ENCODE data around the gene ZNF584. TPM values are rescaled to one million over a fixed set of nuclear protein-coding genes. Genes with fewer than 3 reads are reported as not detected.

The ZNF584 gene
- total RNA-seq, 4 donors from 2014 or later = 7.9 to 34.1 (median 9.2) TPM

DNA sequence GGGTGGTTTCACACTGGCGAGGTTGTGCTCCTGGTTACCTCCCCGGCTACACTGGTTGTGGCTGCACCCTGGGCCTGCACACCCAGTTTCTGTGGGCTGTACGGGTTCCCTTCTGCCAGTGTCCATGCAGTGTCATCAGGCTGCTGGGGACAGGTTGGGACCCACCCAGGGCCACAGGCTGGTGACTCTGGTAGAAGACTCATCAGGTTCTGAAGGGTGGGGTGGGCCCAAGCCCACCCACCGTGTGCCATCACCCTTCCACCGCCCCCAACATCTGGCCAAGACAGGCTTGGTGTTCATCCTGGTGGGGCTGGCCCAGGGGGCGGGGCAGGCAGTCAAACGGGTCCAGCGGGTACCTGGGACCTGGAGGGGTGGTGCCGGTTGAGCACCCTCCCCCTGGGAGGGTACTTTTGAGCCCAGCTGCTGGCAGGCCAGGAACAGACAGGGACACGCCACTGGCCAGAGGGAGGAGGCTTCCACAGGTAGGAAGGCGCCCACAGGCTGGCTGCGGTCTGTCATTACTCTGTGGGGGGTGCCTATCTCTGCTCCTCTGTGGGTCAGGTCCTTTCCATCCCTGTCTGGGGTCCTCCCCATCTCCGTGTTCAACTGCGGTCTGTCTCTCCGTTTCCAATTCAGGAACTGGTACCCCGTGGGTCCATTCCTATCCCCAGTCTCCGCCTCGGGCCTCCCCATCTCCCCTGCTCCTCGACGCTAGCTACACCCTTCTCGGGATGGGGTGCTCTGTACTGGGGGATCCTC lies 13.1 kb upstream of the ZNF584 start, which contains the start of gene RNF225:
Gene RNF225, plus strand, starts transcription at position 437 of the 759 bp plus-strand sequence. CDS start 434 bp downstream, outside the sequence.
- ATAC-seq (ENCODE audit: low FRiP score) = no peak
- TF ChIP-seq CTCF (IDR thresholded peaks at IDR 0.05) = no peak
- no peak for DNase-seq (ENCODE audit: low spot score)

- DNase-seq (ENCODE audit: low spot score) (no peak), ATAC-seq (ENCODE audit: low FRiP score) (no peak)
- TF ChIP-seq CTCF (IDR thresholded peaks at IDR 0.05) = no peak
These were observed 12.3 kb upstream of the ZNF584 start for GRCh38 chr19:58395979-58396627.

GRCh38 chr19:58396691-58397532 lies 11.5 kb upstream of the ZNF584 start:
- DNase-seq (ENCODE audit: low spot score) (no peak), ATAC-seq (ENCODE audit: low FRiP score) (no peak)
- no peak for TF ChIP-seq CTCF (IDR thresholded peaks at IDR 0.05)

- ATAC-seq (ENCODE audit: low FRiP score) = no peak
- no peak for DNase-seq (ENCODE audit: low spot score)
- no peak for TF ChIP-seq CTCF (IDR thresholded peaks at IDR 0.05)
These were observed 10.9 kb upstream of the ZNF584 start for GRCh38 chr19:58397533-58398037.

DNA sequence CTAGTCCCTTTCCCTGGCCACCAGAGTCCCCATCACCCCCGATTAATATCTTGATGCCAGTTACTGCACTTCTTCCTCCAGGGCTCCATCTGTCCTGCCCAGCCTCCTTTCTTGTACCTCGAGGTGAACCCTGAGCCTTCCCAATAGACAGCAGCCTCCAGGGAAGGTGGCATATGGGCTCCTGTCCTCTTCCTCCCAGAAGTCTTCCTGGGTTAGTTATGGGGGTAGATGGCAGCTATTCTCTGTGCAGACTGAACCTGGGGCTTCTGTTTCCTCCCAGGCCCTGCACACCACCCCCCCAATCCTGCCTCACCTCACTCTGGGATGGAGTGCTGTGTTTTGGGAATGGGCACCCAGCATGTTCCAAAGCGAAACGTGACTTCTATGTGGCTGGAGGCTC lies 10.4 kb upstream of the ZNF584 start:
- no peak for TF ChIP-seq CTCF (IDR thresholded peaks at IDR 0.05)
- DNase-seq (ENCODE audit: low spot score) (no peak), ATAC-seq (ENCODE audit: low FRiP score) (no peak)

DNA sequence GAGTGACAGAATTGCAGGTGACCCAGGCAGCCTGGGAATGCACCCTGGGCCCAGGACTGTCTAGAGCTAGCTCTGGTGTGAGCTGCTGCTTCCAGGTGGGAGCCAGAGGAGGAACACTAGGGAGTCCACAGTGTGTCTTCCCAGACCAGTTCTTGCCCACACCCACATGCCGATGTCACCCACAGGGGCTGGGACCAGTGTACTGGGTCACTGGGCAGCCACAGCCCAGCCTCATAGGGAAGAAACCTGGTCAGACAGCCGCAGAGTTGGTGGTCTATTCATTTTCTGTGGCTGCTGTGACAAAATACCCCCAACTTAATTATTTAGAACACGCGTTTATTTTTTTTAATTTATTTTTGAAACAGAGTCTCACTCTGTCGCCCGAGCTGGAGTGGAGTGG lies 9.9 kb upstream of the ZNF584 start:
- TF ChIP-seq CTCF (IDR thresholded peaks at IDR 0.05) = no peak

More for the DNA sequence above, 9.9 kb upstream of the ZNF584 start:
- ATAC-seq (ENCODE audit: low FRiP score) (no peak), DNase-seq (ENCODE audit: low spot score) (no peak)
